8988T (cell line): ENCODE results near the gene SEMA4B.
A peak's percentile ranks its signal among the peaks of the same experiment; 100 is the strongest.
"Not testable (repeated sequence)": the region's sequence is repeated elsewhere in the genome, so short reads cannot be mapped to it uniquely, and the experiment has no call there.

Experiments
- DNase-seq: peaks from one replicate; pipeline ENCODE4 v3.0.0; 2011

SEMA4B gene, protein sequence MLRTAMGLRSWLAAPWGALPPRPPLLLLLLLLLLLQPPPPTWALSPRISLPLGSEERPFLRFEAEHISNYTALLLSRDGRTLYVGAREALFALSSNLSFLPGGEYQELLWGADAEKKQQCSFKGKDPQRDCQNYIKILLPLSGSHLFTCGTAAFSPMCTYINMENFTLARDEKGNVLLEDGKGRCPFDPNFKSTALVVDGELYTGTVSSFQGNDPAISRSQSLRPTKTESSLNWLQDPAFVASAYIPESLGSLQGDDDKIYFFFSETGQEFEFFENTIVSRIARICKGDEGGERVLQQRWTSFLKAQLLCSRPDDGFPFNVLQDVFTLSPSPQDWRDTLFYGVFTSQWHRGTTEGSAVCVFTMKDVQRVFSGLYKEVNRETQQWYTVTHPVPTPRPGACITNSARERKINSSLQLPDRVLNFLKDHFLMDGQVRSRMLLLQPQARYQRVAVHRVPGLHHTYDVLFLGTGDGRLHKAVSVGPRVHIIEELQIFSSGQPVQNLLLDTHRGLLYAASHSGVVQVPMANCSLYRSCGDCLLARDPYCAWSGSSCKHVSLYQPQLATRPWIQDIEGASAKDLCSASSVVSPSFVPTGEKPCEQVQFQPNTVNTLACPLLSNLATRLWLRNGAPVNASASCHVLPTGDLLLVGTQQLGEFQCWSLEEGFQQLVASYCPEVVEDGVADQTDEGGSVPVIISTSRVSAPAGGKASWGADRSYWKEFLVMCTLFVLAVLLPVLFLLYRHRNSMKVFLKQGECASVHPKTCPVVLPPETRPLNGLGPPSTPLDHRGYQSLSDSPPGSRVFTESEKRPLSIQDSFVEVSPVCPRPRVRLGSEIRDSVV

DNA sequence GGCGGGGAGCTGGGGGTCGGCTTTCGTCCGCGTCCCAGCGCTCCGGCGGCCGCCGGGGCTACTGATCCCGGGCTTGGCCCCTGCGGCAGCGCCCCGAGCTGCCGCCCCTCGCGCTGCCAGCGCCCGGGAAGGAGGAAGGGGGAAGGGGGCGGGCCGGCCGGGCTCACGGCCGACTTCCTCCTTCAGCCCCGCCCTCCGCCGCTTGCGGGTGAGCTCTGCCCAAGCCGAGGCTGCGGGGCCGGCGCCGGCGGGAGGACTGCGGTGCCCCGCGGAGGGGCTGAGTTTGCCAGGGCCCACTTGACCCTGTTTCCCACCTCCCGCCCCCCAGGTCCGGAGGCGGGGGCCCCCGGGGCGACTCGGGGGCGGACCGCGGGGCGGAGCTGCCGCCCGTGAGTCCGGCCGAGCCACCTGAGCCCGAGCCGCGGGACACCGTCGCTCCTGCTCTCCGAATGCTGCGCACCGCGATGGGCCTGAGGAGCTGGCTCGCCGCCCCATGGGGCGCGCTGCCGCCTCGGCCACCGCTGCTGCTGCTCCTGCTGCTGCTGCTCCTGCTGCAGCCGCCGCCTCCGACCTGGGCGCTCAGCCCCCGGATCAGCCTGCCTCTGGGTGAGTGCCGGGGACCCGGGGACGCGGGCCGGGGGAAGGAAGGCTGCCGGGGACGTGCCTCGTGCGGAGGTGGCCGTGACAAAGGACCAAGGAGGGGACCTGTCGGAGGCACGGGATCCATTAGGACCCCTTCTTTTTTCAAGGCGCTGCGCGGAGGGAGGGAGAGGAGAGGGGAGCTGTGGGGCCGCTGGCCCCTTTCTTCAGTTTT, at the start of gene SEMA4B:
TSS of gene SEMA4B (plus strand) at position 201 of the 814 bp plus-strand sequence. CDS start at position 450, 249 bp downstream.
- peak; percentile 77 for DNase-seq

DNA sequence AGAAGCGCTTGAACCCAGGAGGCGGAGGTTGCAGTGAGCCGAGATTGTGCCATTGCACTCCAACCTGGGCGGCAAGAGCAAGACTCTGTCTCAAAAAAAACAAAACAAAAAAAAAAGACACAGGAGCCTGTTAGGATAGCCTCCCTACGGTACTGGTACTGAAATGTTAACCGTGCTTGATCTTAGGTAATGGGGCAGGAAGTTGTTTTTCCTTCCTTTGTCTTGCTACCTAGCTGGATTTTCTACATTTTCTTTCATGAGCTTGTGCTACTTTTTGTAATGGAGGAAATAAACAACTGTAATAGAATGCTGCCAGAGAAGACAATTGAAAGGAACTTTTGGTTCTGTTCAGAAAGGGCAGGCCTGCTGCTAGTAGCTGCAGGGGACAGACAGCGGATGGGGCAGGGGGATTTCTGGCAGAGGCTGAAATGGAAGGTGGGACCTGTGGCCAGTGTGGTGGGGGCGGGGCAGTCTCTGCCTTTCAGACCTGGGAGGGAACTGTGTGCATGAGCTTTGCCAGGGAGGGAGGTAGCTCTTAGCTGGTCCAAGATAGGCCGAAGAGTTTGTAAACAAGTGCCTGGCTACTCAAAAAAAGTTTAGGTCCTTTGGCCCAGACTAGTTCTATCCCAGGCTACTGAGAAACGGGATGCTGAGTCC, 49.0 kb upstream of the SEMA4B start:
- DNase-seq = no peak

DNA sequence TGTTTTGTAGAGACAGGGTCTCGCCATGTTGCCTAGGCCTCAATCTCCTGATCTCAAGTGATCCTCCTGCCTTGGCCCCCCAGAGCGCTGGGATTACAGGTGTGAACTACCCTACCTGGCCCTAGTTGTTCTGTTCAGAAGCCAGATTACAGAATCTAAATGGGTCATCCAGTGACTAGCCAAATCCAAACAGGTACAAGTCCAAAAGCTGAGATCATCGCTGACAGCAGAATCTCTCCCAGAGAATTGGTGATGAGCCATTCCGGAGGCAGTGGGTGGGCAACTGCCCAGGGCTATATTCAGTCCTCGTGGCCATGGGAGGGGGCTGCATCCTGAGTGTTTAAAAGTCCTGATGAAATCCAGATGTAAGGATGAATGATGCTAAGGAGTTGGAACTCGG, 47.5 kb upstream of the SEMA4B start:
- DNase-seq = no peak

DNA sequence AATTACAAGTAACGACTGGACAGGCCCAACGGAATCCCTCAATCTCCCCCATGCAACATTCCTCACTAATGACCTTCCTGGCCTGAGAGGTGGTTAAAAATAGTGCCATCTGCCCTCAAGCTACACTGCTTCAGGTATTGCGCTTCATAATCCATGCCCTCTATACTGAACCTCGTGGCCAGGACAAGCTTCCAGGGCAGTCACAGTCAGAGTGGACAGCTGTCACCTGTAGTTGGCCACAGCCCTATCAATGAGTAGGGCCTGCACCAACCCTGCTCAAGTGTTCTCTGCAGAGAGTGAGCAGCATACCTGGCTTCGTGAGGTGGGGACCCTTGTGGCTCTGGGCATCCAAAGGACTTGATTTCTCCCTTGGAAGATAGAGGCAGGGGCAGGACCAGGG, 46.9 kb upstream of the SEMA4B start:
- no peak for DNase-seq

DNA sequence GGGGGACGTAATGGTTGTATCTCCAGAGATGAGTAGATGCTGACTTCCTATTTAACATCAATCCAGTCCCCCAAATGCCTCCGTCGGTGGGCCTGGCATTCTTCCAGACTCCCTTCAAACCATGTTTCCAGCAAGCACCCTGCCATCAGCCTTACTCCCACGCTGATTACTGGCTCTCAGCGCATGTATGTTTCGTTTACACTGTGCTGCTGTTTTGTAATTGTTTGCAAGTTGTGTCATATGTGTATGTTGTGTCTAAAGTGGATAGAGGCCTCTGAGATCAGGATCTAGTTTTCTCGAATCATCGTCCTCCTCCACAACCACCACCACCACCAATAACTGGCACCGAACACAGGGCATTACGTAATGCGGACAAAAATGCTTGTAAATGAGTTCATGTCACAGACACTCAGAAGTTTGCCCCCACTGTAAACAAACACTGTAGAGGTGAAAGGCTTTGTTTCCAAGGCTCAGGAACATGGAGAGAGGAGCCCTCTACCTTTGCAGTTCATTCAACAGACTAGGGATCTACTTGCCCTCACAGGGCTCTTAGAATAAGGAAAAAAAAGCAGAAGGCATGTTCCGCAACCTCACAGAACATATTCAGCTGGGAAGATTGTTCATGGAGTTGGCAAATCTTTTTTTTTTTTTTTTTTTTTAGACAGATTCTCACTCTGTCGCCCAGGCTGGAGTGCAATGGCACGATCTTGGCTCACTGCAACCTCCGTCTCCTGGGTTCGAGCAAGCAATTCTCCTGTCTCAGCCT, 46.1 kb upstream of the SEMA4B start:
- no peak for DNase-seq

DNA sequence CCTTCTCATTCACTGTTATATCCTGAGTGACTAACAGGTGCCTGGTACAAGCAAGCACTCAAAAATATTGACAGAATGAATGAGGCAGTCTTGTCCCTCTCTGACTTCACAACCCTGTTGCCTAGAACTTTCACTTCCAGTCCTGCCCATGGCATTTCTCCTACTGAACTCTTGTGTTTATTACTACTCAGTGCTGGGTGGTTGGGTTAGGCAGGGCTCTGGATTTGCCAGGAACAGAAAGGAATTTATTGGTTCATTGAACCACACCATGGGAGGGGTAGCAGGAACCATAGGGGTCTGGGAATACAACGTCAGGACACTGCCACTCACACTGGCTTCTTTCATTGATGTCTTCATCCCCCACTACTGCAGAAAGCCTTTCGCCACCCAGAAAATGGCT, 41.9 kb upstream of the SEMA4B start:
- DNase-seq = no peak

DNA sequence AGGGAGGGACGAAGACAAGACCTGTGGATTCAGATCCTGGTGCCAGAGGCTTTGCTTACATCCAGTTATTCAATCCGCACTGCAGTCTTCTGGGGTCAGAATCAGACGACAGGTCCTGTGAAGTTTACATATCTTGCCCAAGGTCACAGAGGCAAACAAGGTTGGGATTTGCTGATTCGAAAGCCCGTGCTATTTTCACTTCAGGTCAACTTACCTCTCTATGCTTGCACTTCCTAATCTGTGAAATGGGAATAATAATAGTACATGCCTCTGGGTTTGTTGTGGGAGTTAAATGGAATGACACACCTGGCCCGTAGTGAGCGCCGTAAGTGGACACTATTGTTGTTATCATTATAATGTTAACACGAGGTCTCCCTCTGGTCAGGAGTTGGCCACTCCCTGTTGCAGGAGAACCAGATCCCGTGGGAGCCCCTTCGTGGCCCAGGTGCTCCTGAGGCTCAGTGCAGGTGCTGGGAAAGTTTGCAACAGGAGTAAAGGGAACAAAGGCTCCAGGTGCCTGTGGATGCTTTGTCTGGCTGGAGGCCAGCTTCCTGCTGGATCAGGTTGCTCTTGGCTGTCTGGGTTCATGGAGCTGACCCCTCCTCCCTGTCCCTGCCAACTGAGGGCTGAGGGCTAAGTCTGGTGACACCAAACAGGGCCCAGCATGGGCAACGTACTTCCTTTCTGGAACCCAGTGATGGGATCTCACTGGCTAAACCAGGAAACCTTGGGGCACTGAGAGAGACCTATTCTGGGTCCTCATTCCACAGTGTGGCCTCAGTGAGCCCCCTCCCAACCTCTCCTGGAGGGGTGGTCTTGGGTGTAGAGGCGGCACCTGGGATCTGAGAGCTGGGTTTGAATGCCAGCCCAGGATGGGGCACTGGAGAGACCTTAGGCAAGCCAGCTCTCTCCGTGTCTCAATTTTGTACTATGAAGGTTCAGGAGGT, 40.1 kb upstream of the SEMA4B start:
- no peak for DNase-seq

DNA sequence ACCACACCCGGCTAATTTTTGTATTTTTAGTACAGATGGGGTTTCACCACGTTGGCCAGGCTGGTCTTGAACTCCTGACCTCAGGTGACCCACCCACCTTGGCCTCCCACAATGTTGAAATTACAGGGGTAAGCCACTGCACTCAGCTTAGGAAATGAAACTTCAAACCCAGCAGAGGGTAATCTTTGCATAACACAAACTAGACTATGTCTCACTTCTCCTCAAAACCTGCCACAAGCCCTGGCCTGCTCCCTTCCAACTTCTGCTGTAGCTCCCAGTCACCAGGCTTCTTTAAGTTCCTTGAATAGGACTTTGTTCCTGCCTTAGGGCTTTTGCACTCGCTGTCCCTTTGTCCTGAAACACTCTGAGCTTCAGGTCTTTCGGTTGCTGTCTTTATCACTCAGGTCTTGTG, 39.2 kb upstream of the SEMA4B start:
- DNase-seq = no peak

DNA sequence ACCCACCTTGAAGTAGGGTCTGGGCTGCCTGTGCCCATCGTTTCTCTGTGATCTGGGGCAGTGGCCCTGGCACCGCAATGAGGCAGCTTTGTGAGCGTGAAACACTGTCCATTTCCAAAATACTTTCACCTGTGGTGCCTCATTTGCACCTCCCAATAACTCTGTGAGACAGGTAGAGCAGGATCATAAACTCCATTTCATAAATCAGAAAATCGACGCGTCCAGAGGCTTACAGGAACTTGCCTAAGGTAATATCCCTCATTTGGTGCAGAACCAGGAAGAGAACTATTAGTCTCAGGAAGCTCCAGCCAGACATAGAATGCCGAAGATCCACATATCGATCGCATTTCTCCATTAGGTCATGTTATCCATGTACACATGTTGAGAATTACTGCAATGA, 38.2 kb upstream of the SEMA4B start:
- no peak for DNase-seq

DNA sequence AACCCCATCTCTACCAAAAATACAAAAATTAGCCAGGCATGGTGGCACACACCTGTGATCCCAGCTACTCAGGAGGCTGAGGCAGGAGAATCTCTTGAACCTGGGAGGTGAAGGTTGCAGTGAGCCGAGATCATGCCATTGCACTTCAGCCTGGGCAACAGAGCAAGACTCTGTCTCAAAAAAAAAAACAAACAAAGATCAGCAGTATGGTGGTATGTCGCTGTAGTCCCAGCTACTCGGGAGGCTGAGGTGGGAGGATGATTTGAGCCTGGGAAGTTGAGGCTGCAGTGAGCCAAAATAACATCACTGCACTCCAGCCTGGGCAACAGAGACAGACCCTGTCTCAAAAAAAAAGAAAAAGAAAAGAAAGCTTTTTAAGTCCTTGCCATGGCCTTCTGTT, 36.9 kb upstream of the SEMA4B start:
- not testable (repeated sequence) for DNase-seq

DNA sequence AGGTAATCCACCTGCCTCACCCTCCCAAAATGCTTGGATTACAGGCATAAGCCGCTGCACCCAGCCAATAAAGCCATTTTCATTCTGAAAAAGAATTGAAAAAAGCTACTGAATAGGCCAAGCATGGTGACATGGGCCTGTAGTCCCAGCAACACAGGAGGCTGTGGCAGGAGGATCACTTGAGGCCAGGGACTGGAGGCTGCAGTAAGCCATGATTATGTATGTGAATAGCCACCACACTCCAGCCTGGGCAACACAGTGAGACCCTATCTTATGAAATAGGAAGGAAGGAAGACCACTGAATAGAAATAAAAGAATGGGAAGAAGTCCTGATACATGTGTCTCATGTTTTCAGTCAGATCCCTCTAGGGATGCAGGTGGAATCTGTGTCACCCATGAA, 36.0 kb upstream of the SEMA4B start:
- DNase-seq = no peak

DNA sequence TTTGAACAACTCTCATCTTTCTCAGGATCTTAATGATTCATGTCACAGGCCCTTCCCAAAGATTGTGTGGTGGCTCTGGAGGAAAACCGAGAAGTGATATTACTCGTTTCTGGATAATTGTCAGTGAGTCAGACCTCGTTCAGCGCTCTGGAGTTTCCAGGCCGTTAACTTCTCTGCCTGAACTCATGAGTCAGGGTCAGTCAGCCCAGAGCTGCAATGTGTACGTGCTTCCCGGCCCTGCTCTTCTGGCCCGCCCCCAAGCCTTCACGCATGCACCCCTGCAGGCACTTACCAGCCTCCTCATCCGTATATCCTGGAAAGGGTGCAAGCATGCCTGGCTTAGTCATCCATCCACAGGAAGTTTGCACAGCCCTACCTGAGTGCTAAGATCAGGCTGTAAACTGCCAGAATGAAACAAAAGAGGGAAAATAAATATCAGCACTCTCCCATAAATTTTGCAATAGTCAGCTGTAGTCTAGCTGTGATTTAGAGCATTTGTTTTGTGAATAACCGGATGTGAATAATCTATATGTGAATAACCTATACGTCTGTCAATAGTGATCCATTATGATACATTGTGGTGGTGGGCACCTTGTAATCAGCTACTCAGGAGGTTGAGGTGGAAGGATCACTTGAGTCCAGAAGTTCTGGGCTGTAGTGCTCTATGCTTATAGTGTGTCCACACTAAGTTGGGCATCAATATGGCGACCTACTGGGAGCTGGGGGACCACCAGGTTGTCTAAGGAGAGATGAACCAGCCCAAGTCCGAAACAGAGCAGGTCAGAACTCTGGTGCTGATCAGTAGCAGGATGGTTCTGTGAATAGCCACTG, 35.3 kb upstream of the SEMA4B start:
- peak; percentile 31 for DNase-seq

DNA sequence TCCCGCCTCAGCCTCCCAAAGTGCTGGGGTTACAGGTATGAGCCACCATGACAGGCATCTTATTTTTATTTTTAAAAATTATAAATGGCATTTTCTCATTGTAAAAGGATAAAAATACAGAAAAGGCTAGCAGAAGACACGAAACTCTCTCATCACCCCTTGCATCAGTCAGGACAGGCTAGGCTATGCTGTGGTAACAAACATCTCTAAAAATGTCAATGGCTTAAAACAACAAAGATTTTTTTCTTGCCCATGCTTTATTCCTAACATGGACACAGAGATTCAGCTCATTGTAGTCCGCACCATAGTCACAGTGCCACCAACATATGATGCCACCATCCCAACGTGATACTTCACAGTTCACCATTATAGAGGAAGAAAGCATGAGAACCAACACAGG, 34.0 kb upstream of the SEMA4B start:
- DNase-seq = no peak

DNA sequence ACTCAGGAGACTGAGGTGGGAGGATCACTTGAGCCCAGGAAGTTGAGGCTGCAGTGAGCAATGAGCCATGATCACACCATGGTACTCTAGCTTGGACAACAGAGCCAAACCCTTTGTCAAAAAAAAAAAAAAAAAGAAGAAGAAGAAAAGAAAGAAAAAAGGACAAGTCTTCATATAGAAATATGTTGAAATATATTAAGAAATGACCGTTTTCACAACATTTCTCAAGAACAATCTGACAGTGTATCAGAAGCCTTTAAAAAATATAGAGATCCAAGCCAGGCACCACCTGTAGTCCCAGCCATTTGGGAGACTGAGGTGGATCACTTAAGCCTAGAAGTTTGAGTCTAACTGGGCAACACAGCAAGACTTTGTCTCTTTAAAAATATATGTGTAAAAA, 29.5 kb upstream of the SEMA4B start:
- no peak for DNase-seq

DNA sequence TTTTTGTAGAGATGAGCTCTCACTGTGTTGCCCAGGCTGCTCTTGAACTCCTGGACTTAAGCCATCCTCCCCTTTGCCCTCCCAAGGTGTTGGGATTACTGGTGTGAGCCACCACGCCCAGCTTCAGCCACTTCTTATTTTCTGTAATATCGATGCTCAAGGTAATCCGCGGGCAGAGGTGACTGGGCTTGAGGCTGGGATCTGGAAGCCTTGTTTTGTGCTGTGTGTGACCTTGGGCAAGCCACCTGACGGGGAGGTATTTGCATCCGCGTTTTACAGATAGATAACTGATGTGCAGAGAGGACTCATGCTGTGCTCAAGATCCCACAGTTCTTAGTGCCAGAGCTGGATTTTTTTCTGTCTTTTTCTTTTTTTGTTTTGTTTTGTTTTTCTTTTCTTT, 27.8 kb upstream of the SEMA4B start:
- DNase-seq = no peak

DNA sequence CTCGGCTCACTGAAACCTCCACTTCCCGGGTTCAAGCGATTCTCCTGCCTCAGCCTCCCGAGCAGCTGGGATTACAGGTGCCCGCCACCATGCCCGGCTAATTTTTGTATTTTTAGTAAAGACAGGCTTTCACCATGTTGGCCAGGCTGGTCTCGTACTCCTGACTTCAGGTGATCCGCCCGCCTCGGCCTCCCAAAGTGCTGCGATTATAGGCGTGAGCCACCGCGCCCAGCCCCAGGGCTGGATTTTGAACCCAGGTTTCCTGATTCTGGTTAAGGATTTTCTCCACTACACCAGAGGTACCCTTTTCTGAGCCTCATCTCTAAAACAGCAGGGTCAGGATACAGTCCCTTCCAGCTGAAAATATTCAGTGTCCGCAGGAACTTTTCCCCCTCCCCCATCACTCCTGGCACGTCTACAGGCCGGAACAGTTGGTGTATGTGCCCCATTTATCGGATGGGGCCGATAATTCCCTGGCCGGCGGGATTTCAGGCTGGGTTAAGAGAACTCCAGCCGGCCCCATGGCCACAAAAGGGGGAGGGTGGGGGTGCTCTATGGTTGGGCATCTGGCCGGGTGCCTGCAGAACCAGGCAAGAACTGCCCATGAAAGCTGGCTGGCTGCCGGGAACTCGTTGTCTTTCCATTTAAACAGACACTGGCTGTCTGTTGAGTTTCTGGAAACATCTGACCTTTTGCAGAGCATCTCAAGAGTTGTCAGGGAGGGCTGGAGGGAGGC, 26.8 kb upstream of the SEMA4B start:
- no peak for DNase-seq

DNA sequence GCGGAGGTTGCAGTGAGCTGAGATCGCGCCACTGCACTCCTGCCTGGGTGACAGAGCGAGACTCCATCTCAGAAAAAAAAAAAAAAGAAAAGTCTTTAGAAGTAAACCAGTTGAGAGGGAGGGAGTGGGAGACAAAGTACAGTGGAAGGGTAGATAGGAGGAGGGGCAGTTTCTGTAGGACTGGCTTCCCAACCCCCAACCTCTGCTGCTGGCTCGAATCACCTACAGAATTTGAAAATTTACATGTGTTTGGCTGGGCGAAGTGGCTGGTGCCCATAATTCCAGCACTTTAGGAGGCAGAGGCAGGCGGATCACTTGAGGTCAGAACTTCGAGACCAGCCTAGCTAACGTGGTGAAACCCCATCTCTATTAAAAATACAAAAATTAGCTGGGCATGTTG, 24.1 kb upstream of the SEMA4B start:
- DNase-seq = no peak

DNA sequence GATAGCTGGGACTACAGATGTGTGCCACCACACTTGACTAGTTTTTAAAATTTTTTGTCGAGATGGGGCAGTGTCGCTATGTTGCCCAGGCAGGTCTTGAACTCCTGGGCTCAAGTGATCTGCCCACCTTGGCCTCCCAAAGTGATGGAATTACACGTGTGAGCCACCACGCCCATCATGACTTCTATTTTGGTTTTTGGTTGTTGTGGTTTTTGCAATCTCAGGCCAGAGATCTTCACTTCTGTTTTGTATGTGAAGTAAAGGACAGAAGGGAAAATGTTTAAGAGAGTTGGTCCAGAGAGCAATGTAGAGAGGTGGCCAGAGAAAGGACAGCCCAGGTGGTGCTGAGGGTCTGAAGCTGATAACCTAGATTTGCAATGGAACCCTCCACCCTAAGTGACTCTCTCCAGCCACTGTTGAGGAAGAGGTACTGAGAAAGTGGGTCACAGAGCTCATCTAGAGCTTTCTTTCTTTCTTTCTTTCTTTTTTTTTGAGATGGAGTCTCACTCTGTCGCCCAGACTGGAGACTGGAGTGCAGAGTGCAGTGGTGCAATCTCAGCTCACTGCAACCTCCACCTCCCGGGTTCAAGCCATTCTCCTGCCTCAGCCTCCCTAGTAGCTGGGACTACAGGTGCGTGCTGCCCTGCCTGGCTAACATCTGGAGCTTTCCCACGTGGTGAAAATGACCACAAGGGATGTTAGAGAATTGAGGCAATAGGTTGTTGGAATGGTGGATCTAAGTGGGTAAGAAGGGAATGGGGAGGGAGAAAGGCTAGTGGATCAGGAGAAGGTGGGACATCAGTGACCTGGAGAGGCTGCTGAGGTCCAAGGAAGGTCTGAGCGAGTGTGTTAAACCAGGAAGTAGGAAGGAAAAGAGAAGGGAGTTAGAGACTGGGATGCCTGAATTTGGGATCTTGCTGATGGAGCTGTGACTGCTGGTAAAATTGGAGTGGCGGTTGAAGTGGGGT, 22.4 kb upstream of the SEMA4B start:
- no peak for DNase-seq
